ENCODE data around the gene CENPK. TPM values are rescaled to one million over a fixed set of nuclear protein-coding genes. Genes with fewer than 3 reads are reported as not detected.
A peak's percentile ranks its signal among the peaks of the same experiment; 100 is the strongest.

Gene CENPK
- polyA plus RNA-seq, 1 donor (not counting 4 experiments of a cell fraction or from before 2014, with no cell fraction given), result 15.4 TPM

DNA sequence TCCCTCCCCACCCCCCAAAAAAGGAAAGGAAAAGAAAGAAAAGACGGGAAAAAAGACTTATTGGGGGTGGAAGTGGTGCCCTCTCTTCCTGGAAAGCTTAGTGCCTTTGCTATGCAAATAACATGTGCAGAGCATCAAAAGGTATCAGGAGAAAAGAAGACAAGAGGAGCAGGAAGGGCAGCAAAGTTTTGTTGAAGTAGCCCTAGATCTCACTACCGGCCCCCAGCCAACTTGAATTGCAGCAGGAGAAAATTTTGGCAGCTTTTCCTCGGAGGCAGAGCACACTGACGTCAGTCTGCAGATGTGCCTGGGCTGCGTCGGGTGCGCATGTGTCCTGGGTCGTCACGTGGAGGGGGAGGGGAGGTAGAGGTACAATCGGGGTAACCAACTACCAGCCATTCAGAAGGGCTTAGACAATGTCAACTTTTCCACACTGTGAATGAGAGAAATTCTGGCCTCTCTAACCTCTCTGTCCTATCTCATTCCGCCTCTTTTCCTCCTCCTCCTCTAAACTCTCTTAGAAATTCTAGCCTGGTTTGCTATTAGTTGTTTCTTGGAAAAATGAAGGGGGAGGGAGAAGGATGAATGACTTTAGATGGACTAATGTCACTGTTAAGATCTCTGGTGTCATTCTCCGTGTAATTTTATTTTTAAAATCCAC is 81.2 kb downstream of the CENPK start, which contains the start of gene ADAMTS6:
ADAMTS6 (minus strand) TSS at position 286 of the 661 bp plus-strand sequence. CDS start 8,247 bp downstream, outside the sequence.
- TF ChIP-seq, protein P1, sequence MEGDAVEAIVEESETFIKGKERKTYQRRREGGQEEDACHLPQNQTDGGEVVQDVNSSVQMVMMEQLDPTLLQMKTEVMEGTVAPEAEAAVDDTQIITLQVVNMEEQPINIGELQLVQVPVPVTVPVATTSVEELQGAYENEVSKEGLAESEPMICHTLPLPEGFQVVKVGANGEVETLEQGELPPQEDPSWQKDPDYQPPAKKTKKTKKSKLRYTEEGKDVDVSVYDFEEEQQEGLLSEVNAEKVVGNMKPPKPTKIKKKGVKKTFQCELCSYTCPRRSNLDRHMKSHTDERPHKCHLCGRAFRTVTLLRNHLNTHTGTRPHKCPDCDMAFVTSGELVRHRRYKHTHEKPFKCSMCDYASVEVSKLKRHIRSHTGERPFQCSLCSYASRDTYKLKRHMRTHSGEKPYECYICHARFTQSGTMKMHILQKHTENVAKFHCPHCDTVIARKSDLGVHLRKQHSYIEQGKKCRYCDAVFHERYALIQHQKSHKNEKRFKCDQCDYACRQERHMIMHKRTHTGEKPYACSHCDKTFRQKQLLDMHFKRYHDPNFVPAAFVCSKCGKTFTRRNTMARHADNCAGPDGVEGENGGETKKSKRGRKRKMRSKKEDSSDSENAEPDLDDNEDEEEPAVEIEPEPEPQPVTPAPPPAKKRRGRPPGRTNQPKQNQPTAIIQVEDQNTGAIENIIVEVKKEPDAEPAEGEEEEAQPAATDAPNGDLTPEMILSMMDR (optimal IDR thresholded peaks at IDR 0.05 in 1 of 3, IDR thresholded peaks at IDR 0.05 in 1 of 3, conservative IDR thresholded peaks at IDR 0.05 in 1 of 3; ENCODE audit: extremely low read depth in 1 of 3, insufficient read depth in 2 of 3, low read length in 3 of 3), result no peak
- TF ChIP-seq EZH2 (IDR thresholded peaks at IDR 0.05; ENCODE audit: low read length), result no peak
- FAIRE-seq, result peak; percentile 80
- Histone ChIP-seq H2AFZ (ENCODE audit: control insufficient read depth, low read length) (peak within 1 kb of the TSS; percentile 92), H3K9me1 (ENCODE audit: control insufficient read depth, extremely low read depth, insufficient read depth, low read length) (no peaks in the 10 kb centered on the region), H3K4me2 (ENCODE audit: control insufficient read depth, extremely low read depth, insufficient read depth, low read depth, low read length) (peak within 1 kb of the TSS; percentile 87), H3K36me3 (ENCODE audit: control insufficient read depth in 2 of 2, extremely low read depth in 1 of 2, insufficient read depth in 2 of 2, low read length in 2 of 2) (no peaks in the 10 kb centered on the region), H3K79me2 (ENCODE audit: control insufficient read depth, insufficient read depth, low read length) (peaks cover 40% of the 10 kb centered on the region), H3K27ac (ENCODE audit: control insufficient read depth, insufficient read depth, low read length) (peak within 1 kb of the TSS; percentile 83), H4K20me1 (ENCODE audit: control insufficient read depth, extremely low read depth, insufficient read depth, low read length) (no peaks in the 10 kb centered on the region), H3K27me3 (ENCODE audit: control insufficient read depth, extremely low read depth, insufficient read depth, low read length) (no peaks in the 10 kb centered on the region), H3K4me3 (ENCODE audit: control insufficient read depth in 2 of 3, extremely low read depth in 1 of 3, insufficient read depth in 2 of 3, low read depth in 1 of 3, low read length in 3 of 3) (peak within 1 kb of the TSS; percentile 43 to 98 (median 97)), H3K9ac (ENCODE audit: control insufficient read depth, extremely low read depth, insufficient read depth, low read length) (peak within 1 kb of the TSS; percentile 78), H3K9me3 (ENCODE audit: control insufficient read depth, low read depth, low read length) (no peaks in the 10 kb centered on the region), H3K4me1 (ENCODE audit: control insufficient read depth, extremely low read depth, insufficient read depth, low read length) (peaks cover 15% of the 10 kb centered on the region)
- dilution Hi-C loops (cut with MboI; ENCODE audit: extremely low pct_ligation_motif_present, low sequenced_read_pairs), result no loop called here
- peak; percentile 62 for DNase-seq (ENCODE audit: low read depth, low spot score)

DNA sequence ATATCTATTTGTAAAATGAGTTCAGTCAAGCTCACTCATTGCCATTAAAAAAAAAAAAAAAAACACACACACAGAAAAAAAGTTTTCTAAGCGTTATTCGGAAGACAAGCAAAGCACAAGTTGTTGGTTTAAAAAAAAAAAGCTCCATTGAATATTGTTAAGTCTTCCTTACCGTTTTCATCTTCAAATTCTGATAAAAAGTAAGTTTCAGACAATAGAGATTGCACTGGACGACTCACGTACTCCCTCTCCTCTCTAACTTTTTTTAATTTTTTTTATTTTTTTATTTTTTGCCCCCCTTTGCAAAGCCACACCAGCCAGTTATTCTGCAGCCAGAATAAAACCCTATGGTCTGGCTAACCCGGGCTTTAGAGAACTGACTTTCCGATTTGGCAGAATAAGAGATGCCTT is 81.8 kb downstream of the CENPK start:
- peak overlapping the region; percentile 87 for H3K4me2 ChIP-seq (ENCODE audit: control insufficient read depth, extremely low read depth, insufficient read depth, low read depth, low read length)
- H3K9me1 ChIP-seq (ENCODE audit: control insufficient read depth, extremely low read depth, insufficient read depth, low read length), result no peaks in the 10 kb centered on the region
- peaks cover 44% of the 10 kb centered on the region for H3K79me2 ChIP-seq (ENCODE audit: control insufficient read depth, insufficient read depth, low read length)
- H3K9ac ChIP-seq (ENCODE audit: control insufficient read depth, extremely low read depth, insufficient read depth, low read length), result peak overlapping the region; percentile 78
- no peaks in the 10 kb centered on the region for H3K9me3 ChIP-seq (ENCODE audit: control insufficient read depth, low read depth, low read length)
- no peak for TF ChIP-seq EZH2 (IDR thresholded peaks at IDR 0.05; ENCODE audit: low read length)
- TF ChIP-seq, protein P1 (optimal IDR thresholded peaks at IDR 0.05 in 1 of 3, IDR thresholded peaks at IDR 0.05 in 1 of 3, conservative IDR thresholded peaks at IDR 0.05 in 1 of 3; ENCODE audit: extremely low read depth in 1 of 3, insufficient read depth in 2 of 3, low read length in 3 of 3), result no peak
- DNase-seq (ENCODE audit: low read depth, low spot score), result no peak
- dilution Hi-C loops (cut with MboI; ENCODE audit: extremely low pct_ligation_motif_present, low sequenced_read_pairs), result no loop called here
- H2AFZ ChIP-seq (ENCODE audit: control insufficient read depth, low read length), result peak overlapping the region; percentile 72
- no peaks in the 10 kb centered on the region for H3K36me3 ChIP-seq (ENCODE audit: control insufficient read depth in 2 of 2, extremely low read depth in 1 of 2, insufficient read depth in 2 of 2, low read length in 2 of 2)
- no peaks in the 10 kb centered on the region for H4K20me1 ChIP-seq (ENCODE audit: control insufficient read depth, extremely low read depth, insufficient read depth, low read length)
- FAIRE-seq, result no peak
- H3K27me3 ChIP-seq (ENCODE audit: control insufficient read depth, extremely low read depth, insufficient read depth, low read length), result no peaks in the 10 kb centered on the region
- H3K4me1 ChIP-seq (ENCODE audit: control insufficient read depth, extremely low read depth, insufficient read depth, low read length), result peaks cover 15% of the 10 kb centered on the region
- H3K4me3 ChIP-seq (ENCODE audit: control insufficient read depth in 2 of 3, extremely low read depth in 1 of 3, insufficient read depth in 2 of 3, low read depth in 1 of 3, low read length in 3 of 3), result peak overlapping the region; percentile 43 to 98 (median 97)
- H3K27ac ChIP-seq (ENCODE audit: control insufficient read depth, insufficient read depth, low read length), result peak overlapping the region; percentile 83

All from keratinocyte (primary cell).